Amygdala (tissue), 56 donors: ENCODE measurements around the gene UNC80.
A peak's percentile ranks its signal among the peaks of the same experiment; 100 is the strongest.

Experiments used
- DNase-seq, 56 donors: peaks; one replicate each; lab custom pipeline; 2025; lab: John Stamatoyannopoulos, UW

The UNC80 gene

DNA sequence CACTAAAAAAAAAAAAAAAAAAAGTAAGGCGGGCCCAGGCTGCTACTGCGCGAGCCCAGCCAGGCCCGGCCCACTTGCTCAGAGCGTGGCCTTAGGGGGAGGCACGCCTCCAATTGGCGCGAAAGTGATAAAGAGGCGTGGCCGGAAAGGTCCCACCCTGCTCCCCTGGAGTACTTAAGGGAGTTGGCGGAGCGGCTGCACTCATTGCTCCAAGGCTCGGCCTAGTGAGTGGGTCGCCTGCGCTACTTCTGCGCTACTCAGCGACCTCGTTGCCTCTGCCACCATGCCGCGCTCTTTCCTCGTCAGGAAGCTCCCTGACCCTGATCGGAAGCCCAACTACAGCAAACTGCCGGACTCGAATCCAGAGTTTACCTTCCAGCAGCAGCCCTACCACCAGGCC, 36.9 kb downstream of the UNC80 start:
- no peak for DNase-seq

DNA sequence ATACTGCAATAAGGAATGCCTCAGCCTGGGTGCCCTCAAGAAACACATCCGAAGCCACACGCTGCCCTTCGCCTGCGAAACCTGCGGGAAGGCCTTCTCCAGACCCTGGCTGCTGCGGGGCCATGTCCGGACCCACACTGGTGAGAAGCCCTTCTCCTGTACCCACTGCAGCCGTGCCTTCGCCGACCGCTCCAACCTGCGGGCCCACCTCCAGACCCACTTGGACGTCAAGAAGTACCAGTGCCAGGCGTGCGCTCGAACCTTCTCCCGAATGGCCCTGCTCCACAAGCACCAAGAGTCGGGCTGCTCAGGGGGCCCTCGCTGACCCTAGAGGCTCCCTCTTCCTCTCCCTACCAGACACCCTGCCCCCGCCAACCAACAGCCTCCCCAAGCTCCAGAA, 37.6 kb downstream of the UNC80 start:
- DNase-seq = no peak

DNA sequence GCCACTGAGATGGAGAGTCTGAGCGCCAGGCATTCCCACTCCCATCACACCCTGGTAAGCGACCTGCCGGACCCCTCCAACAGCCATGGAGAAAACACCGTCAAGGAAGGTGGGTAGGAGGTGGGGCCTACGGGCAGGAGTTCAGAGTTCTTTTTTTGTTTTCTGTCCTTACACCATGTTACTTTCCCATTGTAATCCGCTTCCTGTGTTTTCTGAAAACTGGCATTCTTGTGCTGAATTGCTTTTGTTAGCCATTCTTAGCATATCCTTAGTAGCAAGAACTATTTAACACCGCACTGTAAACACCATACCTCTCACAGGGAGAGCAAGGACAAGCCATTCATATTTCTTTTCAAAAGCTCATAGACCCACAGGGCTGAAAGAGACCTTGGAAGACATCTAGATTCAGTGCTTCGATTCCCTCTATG, 46.2 kb downstream of the UNC80 start:
- no peak for DNase-seq

DNA sequence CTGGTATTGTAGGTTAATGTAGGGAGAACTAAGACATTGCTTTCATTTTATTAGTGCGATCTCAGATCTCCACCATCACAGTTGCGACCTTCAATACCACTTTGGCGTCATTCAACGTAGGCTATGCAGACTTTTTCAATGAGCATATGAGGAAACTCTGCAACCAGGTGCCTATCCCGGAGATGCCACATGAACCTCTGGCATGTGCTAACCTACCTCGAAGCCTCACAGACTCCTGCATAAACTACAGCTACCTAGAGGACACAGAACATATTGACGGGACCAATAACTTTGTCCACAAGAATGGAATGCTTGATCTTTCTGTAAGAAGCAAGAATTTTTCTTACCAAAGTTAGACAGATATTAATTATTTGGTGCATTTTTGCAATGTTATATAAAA, 47.3 kb downstream of the UNC80 start:
- DNase-seq = no peak

DNA sequence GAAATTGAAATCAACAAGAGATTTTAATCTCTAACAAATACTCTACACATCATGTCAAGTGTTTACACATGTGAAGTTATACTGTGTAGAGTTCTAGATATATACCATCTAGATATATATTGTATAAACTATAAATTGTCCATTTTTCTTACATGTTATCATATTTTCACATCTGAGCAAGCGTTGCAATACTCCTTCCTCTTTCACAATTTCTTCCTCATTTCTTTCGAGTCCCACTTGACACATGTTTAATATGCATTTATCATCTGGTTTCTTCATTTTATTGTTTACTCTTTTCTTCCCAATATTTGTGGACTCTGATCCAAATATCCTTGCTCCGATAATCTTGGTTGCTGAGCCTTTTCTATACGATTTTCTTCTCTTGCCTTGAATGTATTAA, 50.2 kb downstream of the UNC80 start:
- no peak for DNase-seq

DNA sequence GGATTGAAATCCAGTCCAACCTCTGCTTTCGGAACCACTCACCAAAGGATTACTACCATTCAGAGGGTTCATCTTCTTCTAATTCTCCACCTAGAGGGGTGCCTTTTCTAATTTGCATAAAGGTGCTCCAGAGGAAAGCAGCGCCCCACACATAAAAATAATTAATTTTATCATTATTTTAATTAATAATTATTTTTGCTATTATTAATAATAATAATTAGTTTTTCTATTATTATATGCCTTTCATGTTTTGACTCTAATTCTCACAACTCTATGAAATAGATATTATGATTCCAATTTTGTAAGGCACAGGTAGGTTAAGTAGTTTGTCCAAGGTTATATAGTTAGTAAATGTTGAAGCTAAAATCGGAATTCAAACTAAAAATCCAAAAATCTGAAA, 51.9 kb downstream of the UNC80 start:
- no peak for DNase-seq

DNA sequence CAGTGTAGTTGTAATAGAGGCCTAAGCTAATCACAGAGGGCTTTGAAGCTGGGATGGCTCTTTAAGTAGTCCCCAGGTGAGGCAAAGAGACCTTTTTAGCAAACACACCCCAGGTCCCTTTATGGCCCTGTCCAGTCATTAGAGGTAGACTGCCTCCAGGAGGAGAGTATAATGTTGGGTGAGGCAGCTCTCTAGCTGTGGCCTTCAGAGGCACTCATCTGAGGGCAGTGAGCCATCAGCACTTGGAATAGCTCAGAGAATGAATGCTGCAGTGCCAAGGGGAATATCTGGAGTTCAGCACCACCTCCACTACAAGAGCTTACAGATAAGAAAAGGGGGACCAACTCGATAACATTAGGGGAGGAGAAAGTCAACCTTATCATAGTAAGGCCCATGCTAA, 52.8 kb downstream of the UNC80 start:
- DNase-seq = no peak

DNA sequence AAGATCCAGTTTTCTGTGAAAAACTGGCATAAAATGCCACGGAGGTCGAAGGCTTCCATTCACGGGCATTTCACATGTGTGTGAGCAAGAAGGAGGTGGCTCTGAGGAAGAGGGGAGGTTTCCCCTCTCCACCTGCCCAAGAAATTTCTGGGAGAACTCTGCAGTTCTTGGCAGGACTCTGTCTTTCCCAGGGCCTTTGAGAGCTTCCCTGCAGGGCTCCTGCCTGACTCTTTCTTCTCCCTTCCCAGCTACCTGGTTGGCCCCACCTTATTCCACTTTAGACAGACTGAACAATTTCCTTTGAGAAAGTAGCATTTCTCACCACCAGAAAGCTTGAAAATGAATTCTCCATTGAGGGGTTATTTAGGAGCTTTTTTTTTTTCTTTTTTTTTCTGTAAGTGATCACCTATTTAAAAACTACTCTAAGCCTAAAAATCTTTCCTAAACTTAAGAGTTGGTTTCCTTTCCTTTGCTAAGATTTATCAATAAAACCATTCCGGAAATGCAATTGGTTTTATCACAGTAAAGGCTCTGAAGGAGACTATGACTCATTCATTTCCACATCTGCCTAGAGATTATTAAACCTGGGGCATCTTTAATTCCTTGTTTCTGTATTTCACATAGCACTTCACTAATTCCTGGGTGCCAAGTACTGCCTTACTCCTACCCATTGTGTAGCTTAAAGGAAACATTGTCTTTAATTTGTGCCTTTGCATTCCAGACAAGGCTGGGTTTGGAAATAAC, 59.3 kb downstream of the UNC80 start:
- DNase-seq = no peak

DNA sequence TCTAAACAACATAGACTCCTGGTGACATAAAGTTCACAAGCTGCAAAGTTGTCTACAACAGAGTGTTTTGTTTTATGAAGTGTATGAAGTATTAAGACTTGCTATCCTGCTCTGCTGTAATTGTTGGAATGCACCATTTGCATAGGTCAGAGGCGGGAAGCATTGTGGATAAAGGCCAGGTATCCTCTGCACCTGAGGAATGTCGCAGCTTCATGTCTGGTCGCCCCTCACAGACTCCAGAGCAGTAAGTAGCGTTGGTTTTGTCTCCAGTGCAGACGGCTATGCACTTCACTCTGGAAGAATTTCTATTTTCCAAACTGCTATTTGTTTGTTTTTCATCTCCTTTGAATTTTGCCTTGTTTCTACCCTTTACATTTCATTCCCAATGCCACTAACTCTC, 63.1 kb downstream of the UNC80 start:
- no peak for DNase-seq

DNA sequence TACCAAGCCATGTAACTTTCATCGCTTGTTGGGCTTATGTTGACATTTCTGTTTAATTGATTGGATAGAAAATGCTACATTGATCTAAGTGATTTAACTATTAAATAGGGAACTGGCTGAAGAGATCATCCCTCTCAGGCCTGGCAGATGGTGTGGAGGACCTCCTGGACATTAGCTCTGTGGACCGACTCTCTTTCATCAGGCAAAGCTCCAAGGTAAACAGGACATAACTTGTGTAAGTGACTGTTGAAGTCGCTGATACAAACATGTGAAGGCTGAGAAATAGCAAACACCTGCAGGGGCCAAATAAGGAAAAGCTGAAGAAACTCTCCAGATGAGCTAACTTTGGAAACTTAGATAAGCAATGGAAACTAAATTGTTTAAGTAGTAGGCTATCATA, 68.8 kb downstream of the UNC80 start:
- DNase-seq = no peak

DNA sequence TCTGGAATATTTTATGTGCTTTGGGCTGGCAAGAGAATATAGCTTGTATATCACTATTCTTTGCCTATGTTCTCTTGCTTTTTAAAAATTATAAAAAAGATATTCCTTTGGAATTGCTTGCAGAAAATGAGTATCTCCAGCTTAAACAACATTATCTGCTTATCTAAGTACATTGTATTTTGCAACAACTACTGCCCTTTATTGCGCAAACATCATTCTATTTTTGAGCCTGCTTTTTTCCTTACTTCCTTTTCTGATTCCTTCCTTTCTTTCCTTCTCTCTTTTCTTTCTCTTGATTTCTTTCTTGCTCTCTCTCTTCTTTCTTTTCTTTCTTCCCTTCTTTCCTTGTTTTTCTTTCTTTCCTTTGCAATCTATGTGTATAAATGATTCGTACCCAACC, 74.0 kb downstream of the UNC80 start:
- no peak for DNase-seq

DNA sequence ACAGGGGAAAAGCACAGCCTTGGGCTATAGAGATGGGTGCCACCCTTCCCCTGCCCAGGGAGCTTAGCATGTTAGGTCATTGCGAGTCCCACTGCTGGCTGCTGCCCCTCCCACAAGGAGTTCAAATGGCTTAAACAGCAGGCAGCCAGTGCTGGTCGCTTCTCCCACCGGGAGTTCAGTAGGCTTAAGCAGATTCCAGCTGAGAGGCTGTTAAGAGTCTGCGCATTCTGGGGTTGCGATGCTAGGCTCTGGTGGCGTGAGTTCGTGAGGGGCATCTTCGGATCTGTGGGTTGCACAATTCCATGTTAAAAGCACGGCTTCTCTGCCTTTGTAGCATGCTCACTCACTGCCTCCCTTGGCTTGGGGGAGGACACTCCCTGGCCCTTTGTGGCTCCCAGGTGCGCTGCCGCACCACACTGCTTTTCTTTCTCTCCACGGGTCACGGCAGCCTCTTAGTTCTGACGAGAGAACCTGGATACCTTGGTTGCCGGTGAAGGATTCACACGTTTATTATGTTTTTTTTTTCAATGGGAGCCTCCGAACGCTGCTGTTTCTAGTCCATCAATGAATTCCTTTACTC, 93.2 kb downstream of the UNC80 start:
- no peak for DNase-seq

DNA sequence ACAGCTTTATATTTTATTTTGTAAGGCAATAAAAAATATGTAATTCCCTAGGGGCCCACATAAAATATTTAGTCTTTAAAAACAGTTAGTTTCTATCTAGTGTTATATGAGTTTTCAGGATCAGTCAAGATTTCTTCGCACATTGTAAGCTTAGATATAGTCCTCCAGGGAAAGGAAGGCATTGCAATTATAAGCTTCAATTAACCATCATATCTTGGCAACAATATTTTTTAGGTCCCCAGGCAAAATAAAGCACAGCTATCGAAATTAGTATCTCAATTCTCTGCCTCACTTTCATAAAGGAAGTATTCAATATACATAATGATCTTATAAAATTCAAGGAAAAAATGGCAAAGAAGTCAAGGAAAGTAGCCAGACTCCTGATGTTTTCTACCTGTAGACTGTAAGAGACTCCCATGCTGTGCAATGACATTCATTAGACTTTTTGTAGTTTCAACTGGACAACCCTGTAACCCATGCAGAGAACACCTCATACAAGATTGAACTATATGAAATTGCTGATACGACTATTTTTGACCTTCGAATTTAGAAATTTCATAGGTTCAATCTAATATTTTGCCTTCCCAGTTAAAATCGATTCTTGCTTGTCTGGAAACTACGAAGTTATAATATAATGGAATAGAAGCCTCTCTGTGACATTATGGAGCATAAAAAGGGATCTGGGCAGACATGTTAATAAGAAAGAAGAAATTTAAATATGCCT, 96.8 kb downstream of the UNC80 start:
- DNase-seq = no peak

DNA sequence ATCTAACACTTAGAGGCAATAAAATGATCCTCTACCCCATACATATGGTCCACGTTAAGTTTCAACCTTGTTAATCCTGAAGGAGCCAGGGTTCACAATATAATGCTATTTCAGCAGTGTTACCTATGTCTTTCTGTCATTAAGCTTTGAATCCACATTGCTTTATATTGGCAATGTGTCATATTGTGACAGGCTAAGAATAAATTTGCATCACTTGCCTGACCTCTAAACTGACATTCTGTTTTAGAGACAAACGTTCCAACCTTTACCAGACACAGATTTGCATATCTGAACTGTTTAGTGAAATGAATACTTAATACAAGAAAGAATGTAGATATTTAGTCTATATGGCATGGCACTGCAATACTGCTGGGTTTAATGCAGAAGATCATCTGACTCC, 98.4 kb downstream of the UNC80 start:
- DNase-seq = no peak

DNA sequence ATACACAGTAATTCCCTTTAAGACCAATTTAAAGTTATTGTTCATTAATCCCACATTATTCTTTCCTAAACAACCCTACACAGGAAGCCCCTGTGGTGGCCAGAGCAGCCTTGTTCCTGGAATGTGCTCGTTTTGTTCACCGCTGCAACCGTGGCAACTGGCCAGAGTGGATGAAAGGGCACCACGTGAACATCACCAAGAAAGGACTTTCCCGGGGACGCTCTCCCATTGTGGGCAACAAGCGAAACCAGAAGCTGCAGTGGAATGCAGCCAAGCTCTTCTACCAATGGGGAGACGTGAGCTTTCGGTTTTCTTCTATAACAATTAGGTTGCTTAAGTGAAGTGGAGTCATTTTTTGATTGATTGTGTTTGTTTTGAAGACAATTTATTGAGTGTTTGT, 101.0 kb downstream of the UNC80 start:
- peak in 47 of 56 donors; percentile 2 to 74 (median 31) for DNase-seq

DNA sequence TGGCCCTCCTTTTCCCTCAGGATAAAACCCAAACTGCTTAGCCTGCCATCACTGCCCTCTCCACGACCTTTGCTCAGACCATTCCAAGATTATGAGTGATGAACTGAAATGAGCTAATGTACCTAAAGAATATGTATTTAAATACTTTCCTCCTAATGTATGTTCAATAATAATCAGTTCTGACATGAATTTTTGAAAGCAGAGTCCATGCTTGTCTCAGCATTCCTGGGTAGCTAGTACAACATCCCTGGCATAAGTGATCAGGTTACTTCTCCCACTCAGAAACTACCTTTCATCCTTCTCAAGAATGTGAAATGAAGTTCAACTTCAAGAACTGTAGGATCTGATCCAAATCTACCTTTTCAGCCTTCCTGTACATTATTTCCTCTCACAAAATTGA, 103.6 kb downstream of the UNC80 start:
- DNase-seq = no peak

DNA sequence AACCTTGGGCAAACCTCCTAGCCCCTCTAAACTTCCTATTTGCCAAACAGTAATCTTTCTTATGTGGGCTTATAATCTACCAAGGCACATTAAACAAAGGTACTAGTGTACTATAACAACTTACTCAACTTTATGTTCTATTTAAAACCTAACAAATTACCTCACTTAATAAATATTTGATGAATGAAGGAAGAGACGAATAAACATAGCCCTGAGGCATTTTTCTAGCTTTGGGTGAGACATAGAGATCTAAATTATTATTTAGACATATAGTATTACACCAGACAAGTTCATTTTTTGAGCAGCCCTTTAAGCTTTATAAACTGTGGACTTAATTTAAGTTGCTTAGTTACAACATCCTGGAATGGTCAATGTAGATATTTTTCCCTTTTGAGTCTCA, 104.6 kb downstream of the UNC80 start:
- no peak for DNase-seq

DNA sequence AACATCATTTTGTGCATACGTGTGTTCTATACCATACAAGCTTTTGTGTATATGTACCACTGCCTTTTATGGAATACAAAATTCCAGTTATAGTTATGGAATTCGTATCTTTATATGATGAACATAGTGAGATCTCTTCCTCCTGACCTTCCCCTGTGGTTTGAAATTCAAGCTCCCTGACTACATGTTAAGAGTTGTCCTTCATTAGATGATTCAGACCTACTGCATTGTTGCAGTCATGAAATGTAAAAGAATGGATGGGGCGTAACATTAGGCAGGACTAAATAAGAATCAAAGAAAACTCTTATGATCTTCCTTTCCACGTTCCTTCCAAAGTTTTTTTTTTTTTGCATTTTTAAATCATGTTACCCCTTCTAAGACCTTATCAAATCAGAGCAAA, 107.1 kb downstream of the UNC80 start:
- no peak for DNase-seq

DNA sequence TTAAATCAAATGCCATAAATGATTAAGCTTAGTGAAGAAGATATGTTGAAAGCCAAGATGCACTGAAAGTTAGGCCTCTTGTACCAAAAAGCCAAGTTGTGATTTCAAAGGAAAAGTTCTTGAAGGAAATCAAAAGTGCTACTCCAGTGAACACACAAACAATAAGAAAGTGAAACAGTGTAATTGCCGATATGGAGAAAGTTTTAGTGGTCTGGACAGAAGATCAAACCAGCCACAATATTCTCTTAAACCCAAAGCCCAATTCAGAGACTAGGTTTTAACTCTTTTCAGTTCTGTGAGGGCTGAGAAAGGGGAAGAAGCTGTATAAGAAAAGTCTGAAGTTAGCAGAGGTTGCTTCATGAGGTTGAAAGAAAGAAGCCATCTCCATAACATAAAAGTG, 129.0 kb downstream of the UNC80 start:
- no peak for DNase-seq

DNA sequence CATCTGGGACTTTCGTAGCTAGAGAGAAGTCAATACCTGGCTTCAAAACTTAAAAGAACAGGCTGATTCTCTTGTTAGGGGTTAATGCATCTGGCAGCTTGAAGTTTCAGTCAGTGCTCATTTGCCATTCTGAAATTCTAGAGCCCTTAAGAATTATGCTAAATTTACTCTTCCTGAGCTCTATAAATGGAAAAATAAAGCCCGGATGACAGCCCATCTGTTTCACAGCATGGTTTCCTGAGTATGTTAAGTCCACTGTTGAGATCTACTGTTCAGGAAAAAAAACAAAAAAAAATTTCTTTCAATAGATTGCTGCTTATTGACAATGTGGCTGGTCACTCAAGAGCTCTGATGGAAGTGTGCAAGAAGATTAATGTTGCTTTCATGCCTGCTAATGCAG, 129.5 kb downstream of the UNC80 start:
- no peak for DNase-seq

DNA sequence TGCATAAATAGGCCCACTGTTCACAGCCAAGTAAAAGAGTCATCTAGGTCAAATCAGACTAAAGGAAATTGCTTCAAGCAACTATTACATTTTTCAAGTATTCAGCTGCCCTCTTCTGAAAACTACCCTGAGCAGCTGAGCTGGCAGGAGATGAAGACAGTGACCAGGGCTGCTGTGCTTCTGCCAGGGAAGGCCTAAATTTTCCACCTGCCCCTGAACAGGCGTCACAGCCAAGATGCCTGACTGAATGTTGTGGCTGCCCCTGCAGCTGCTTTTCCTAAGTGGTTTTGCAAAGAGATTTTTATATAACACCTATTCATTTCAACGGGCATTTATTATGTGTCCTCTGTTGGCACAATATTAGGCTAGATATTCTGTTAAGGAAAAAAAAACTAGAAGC, 134.1 kb downstream of the UNC80 start:
- DNase-seq = no peak

DNA sequence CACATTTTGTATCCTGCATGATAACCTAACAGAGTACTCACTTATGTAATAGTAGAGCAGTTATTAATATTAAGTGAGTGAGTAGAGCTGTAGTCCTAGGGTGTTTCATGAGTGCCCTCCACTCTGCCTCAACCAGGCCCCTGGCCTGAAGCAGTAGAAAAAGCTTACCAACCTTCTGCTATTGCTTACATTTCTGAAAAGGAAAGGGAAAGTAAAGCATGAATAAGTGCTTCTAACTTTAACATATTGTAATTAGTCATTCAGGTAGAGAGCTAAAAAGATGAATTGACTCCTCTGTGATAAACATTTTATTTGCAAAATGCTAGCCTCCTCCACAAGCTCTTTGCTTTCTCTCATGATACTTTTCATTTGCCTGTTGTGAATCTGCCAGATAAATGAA, 136.1 kb downstream of the UNC80 start:
- DNase-seq = no peak
